Endothelial cell of umbilical vein (primary cell): ENCODE data around the gene DGKD. TPM values are rescaled to one million over a fixed set of nuclear protein-coding genes. Genes with fewer than 3 reads are reported as not detected.

Experiments used
- BruUV-seq: library from RNA; stranded (reverse); fragments of 400-500 nt; replicated peaks from 2 replicates; lab custom pipeline; 2021; lab: Mats Ljungman, UMichigan
- CTCF ChIA-PET: fragments of 300-600, 350-600 bp; sonication (Branson Sonifier 250); formaldehyde crosslinking; loops from one replicate; lab custom pipeline; 2021; ENCODE audit warnings: antibody characterized with exemption, inconsistent platforms; lab: Charles Lee
- POLR2A ChIA-PET: fragments of 300-600, 350-600 bp; sonication (Branson Sonifier 250); formaldehyde crosslinking; loops from one replicate; lab custom pipeline; 2021; ENCODE audit warnings: antibody characterized with exemption, inconsistent platforms; lab: Charles Lee
- DNase-seq: peaks from one replicate; pipeline ENCODE4 v3.0.0-alpha.2; 2011; ENCODE audit warnings: low read depth, low spot score
- FAIRE-seq: peaks from 2 replicates; lab custom pipeline; 2011; peaks lifted over from hg19 to GRCh38; lab: Jason Lieb, UNC
- H2AFZ ChIP-seq: 2 replicates; pipeline ENCODE4 v1.6.0; 2012; ENCODE audit warnings: low read depth, low read length, control low read depth, inconsistent platforms
- H3K27ac ChIP-seq: 2 replicates; pipeline ENCODE4 v1.5.1; 2011; ENCODE audit warnings: low read depth, mild to moderate bottlenecking, control low read depth, low read length, moderate library complexity; ENCODE audit not compliant: insufficient read depth
- H3K27me3 ChIP-seq, 2 experiments: 2 replicates each; pipeline versions ENCODE4 v1.6.0 to v1.6.1; 2011; ENCODE audit warnings: low read length in 2 of 2, mixed read lengths in 1 of 2; ENCODE audit not compliant: control insufficient read depth in 2 of 2, insufficient read depth in 2 of 2
- H3K36me3 ChIP-seq, 2 experiments: 2 replicates in 1 of 2; 3 replicates in 1 of 2; pipeline ENCODE4 v1.5.1; 2011; ENCODE audit warnings: low read length in 2 of 2, mild to moderate bottlenecking in 1 of 2, moderate library complexity in 1 of 2; ENCODE audit not compliant: control insufficient read depth in 2 of 2, insufficient read depth in 2 of 2; ENCODE audit errors: extremely low read depth in 1 of 2
- H3K4me1 ChIP-seq: 3 replicates; pipeline ENCODE4 v1.5.1; 2011; ENCODE audit warnings: mild to moderate bottlenecking, low read length; ENCODE audit not compliant: control insufficient read depth, insufficient read depth; ENCODE audit errors: extremely low read depth
- H3K4me2 ChIP-seq: 2 replicates; pipeline ENCODE4 v1.6.1; 2011; ENCODE audit warnings: low read length, control low read depth, mixed read lengths; ENCODE audit not compliant: insufficient read depth
- H3K4me3 ChIP-seq, 3 experiments: fragments of 200-600 bp in 1 of 3; sonication (generic), shearing (Covaris generic) in 1 of 3; replicated peaks in 1 of 3; 2 replicates each; pipeline ENCODE4 v1.5.1; 2011 to 2016; ENCODE audit warnings: control low read depth in 3 of 3, low read length in 3 of 3, mild to moderate bottlenecking in 2 of 3, inconsistent platforms in 1 of 3, low read depth in 1 of 3, moderate library complexity in 1 of 3; ENCODE audit not compliant: insufficient read depth in 1 of 3
- H3K79me2 ChIP-seq: 2 replicates; pipeline ENCODE4 v1.6.0; 2012; ENCODE audit warnings: low read length, inconsistent platforms; ENCODE audit not compliant: control insufficient read depth, insufficient read depth
- H3K9ac ChIP-seq: replicated peaks from 2 replicates; pipeline ENCODE3; 2011; ENCODE audit warnings: low read length, control low read depth; ENCODE audit not compliant: insufficient read depth; ENCODE audit errors: extremely low read depth
- H3K9me1 ChIP-seq: replicated peaks from 3 replicates; pipeline ENCODE4 v1.6.0; 2011; ENCODE audit warnings: mild to moderate bottlenecking, low read length; ENCODE audit not compliant: control insufficient read depth, insufficient read depth; ENCODE audit errors: extremely low read depth
- H3K9me3 ChIP-seq: replicated peaks from 2 replicates; pipeline ENCODE4 v1.5.1; 2012; ENCODE audit warnings: low read length, inconsistent platforms; ENCODE audit not compliant: control insufficient read depth, insufficient read depth
- H4K20me1 ChIP-seq: replicated peaks from 2 replicates; pipeline ENCODE3; 2011; ENCODE audit warnings: mild to moderate bottlenecking, low read length; ENCODE audit not compliant: control insufficient read depth, insufficient read depth; ENCODE audit errors: extremely low read depth
- EZH2 ChIP-seq: IDR thresholded peaks from 2 replicates; pipeline ENCODE4 v1.6.1; 2012; ENCODE audit warnings: borderline replicate concordance, low read depth, mild to moderate bottlenecking, moderate library complexity, low read length, inconsistent platforms; ENCODE audit not compliant: severe bottlenecking
- FOS ChIP-seq: IDR thresholded peaks from 2 replicates; pipeline ENCODE4 v1.6.1; 2011; ENCODE audit warnings: mild to moderate bottlenecking, low read length, moderate library complexity, borderline replicate concordance; ENCODE audit not compliant: insufficient read depth
- GATA2 ChIP-seq: IDR thresholded peaks from 2 replicates; pipeline ENCODE4 v1.7.0; 2011; ENCODE audit warnings: low read depth, mild to moderate bottlenecking, moderate library complexity, mixed read lengths, low read length; ENCODE audit not compliant: insufficient read length, insufficient read depth
- JUN ChIP-seq: IDR thresholded peaks from 2 replicates; pipeline ENCODE4 v1.6.1; 2011; ENCODE audit warnings: borderline replicate concordance, low read depth; ENCODE audit not compliant: insufficient read length, insufficient read depth
- MYC ChIP-seq: IDR thresholded peaks from one replicate; pipeline ENCODE4 v1.6.1; 2011; ENCODE audit warnings: mild to moderate bottlenecking, low read depth, low read length
- POLR2A ChIP-seq: IDR thresholded peaks from 2 replicates; pipeline ENCODE4 v1.6.1; 2012; ENCODE audit warnings: low read depth, mild to moderate bottlenecking, control low read depth, low read length
- POLR2AphosphoS5 ChIP-seq: IDR thresholded peaks from 2 replicates; pipeline ENCODE4 v1.6.1; 2012; ENCODE audit warnings: low read depth, mild to moderate bottlenecking, control low read depth, low read length, moderate library complexity; ENCODE audit not compliant: insufficient read depth
- dilution Hi-C: fragments of 300-500 bp; cut with MboI; formaldehyde crosslinking; loops from one replicate; pipeline ENCODE4 v1.15.0; 2019; ENCODE audit warnings: low sequenced_read_pairs; ENCODE audit not compliant: extremely low pct_ligation_motif_present
- intact Hi-C: fragments of 100-400 bp; cut with micrococcal nuclease; formaldehyde crosslinking; loops from one replicate; pipeline ENCODE4 v1.10.0; 2022
- polyA plus RNA-seq, 4 experiments: library from polyadenylated mRNA; depleted of rRNA in 3 of 4; stranded (reverse) in 3 of 4; unstranded in 1 of 4; fragments of >200 nt; gene quantifications; 2 replicates each; pipeline versions ENCODE4 v1.2.1 to v1.2.3, GENCODE V29; 2011 to 2012; ENCODE audit warnings: missing spikeins in 1 of 4
- total RNA-seq: library from RNA; stranded (reverse); gene quantifications from 2 replicates; pipeline ENCODE4 v1.2.3, GENCODE V29; 2021
- TF ChIP-seq, protein P1 (sequence below): IDR thresholded peaks from 2 replicates; pipeline ENCODE4 v1.6.1; 2011; ENCODE audit not compliant: insufficient read depth, insufficient read length
- TF ChIP-seq, protein P2 (sequence below), 2 donors: IDR thresholded peaks; 1 replicate in 1 of 2; 2 replicates in 1 of 2; pipeline ENCODE4 v1.5.1; 2011; ENCODE audit warnings: low read length in 2 of 2, mild to moderate bottlenecking in 2 of 2, moderate library complexity in 2 of 2, control low read depth in 1 of 2, inconsistent platforms in 1 of 2, low read depth in 1 of 2; ENCODE audit not compliant: insufficient read depth in 1 of 2; ENCODE audit errors: extremely low read depth in 1 of 2

The DGKD gene
- total and polyA plus RNA-seq, 2 donors (not counting 3 experiments of a cell fraction or from before 2014, with no cell fraction given): 10.8 to 36.6 TPM

DNA sequence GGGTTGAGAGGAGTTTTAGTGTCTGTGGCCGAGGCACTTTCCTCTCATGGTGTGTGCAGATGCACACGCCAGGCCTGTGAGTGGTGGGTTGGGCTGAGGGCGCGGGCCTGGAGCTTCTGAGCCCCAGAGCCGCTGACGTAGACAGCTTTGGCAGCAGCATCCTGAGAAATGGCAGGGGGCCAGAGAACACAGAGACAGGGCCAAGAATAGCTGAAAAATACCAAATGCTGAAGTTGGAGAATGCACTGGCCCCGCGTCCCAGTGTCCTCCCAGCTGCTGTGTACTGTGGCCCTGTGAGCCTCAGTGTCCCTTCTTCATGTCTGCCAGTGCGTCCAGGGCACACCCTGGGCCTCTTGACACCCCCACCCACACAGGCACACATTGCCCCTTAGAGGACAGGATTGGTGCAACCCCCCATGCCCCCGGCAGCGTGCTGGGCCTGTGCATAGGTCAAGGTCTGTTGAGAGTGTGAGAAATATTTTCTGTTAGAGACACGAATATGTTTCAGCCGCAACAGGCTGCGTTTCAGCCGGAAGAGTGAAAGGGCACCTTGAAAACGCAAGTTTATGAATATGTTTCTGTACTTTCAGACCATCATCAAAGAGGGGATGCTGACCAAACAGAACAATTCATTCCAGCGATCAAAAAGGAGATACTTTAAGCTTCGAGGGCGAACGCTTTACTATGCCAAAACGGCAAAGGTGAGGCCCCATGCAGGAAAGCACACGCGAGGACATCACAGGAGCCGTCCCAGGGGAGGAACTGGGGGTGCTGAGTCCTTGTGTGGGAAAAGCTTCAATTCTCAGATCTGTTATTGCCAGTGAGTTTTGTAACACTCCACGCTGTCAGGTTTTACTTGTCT, 33.6 kb downstream of the DGKD start:
- intact Hi-C loops (no loop called here), dilution Hi-C loops (no loop called here)
- no peak overlapping the region for H3K9ac ChIP-seq
- ChIA-PET POLR2A (interaction anchor here (0.5 to 1.1 kb wide), 2 partner anchors 23 to 25 kb away, joined by 3 read pairs; no protein-coding TSS in a partner anchor), CTCF (interaction anchor here (0.7 to 2.1 kb wide), 10 partner anchors 10 to 324 kb away, joined by 3 to 7 read pairs (median 4); partner anchors contain the start of gene DGKD)
- peak; percentile 91 for FAIRE-seq
- no peaks in the 10 kb centered on the region for H3K27me3 ChIP-seq
- no peaks in the 10 kb centered on the region for H3K79me2 ChIP-seq
- H3K4me2 ChIP-seq: peak overlapping the region; percentile 7
- H2AFZ ChIP-seq: no peak overlapping the region
- no peak overlapping the region for H3K4me3 ChIP-seq
- peak; percentile 96 for DNase-seq
- H3K27ac ChIP-seq: peak overlapping the region; percentile 21
- no TSS peak for BruUV-seq
- H3K9me3 ChIP-seq: no peaks in the 10 kb centered on the region
- TF ChIP-seq, protein P1, sequence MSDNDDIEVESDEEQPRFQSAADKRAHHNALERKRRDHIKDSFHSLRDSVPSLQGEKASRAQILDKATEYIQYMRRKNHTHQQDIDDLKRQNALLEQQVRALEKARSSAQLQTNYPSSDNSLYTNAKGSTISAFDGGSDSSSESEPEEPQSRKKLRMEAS: no peak
- TF ChIP-seq POLR2AphosphoS5 (no peak), JUN (no peak), FOS (no peak), MYC (no peak), EZH2 (no peak), POLR2A (no peak), GATA2 (no peak)
- TF ChIP-seq, protein P2, sequence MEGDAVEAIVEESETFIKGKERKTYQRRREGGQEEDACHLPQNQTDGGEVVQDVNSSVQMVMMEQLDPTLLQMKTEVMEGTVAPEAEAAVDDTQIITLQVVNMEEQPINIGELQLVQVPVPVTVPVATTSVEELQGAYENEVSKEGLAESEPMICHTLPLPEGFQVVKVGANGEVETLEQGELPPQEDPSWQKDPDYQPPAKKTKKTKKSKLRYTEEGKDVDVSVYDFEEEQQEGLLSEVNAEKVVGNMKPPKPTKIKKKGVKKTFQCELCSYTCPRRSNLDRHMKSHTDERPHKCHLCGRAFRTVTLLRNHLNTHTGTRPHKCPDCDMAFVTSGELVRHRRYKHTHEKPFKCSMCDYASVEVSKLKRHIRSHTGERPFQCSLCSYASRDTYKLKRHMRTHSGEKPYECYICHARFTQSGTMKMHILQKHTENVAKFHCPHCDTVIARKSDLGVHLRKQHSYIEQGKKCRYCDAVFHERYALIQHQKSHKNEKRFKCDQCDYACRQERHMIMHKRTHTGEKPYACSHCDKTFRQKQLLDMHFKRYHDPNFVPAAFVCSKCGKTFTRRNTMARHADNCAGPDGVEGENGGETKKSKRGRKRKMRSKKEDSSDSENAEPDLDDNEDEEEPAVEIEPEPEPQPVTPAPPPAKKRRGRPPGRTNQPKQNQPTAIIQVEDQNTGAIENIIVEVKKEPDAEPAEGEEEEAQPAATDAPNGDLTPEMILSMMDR (IDR thresholded peaks at IDR 0.05; ENCODE audit: extremely low read depth in 1 of 2, insufficient read depth in 1 of 2, low read depth in 1 of 2, low read length in 2 of 2): no peak
- H4K20me1 ChIP-seq: no peaks in the 10 kb centered on the region
- H3K4me1 ChIP-seq: peaks cover 6% of the 10 kb centered on the region
- no peaks in the 10 kb centered on the region for H3K36me3 ChIP-seq
- H3K9me1 ChIP-seq: no peaks in the 10 kb centered on the region
